HEK293 (cell line): ENCODE data around the gene VWA3A.

Experiments used
- GFI1B ChIP-seq: fragments of 450-650 bp; formaldehyde crosslinking; IDR thresholded peaks from 2 replicates; pipeline ENCODE4 v1.5.1; 2016; ENCODE audit warnings: missing biosample characterization, missing genetic modification characterization
- IKZF3 ChIP-seq: fragments of 450-650 bp; IDR thresholded peaks from 2 replicates; pipeline ENCODE4 v1.5.0; 2018; ENCODE audit warnings: missing biosample characterization, mild to moderate bottlenecking, missing genetic modification characterization, moderate library complexity
- MZF1 ChIP-seq: fragments of 450-650 bp; formaldehyde crosslinking; IDR thresholded peaks from 2 replicates; pipeline ENCODE4 v1.5.1; 2017; ENCODE audit warnings: missing biosample characterization, missing genetic modification characterization, borderline replicate concordance
- SETDB1 ChIP-seq: IDR thresholded peaks from one replicate; pipeline ENCODE4 v1.6.1; 2017; ENCODE audit warnings: mild to moderate bottlenecking, low read length, moderate library complexity, mixed read lengths; ENCODE audit not compliant: insufficient read length
- ZNF121 ChIP-seq: fragments of 450-650 bp; formaldehyde crosslinking; IDR thresholded peaks from 2 replicates; pipeline ENCODE4 v1.5.1; 2016; ENCODE audit warnings: missing biosample characterization, missing genetic modification characterization
- ZNF248 ChIP-seq: fragments of 450-650 bp; formaldehyde crosslinking; IDR thresholded peaks from 2 replicates; pipeline ENCODE4 v1.5.1; 2017; ENCODE audit warnings: missing biosample characterization, missing genetic modification characterization
- ZNF324 ChIP-seq: fragments of 450-650 bp; formaldehyde crosslinking; IDR thresholded peaks from 2 replicates; pipeline ENCODE4 v1.5.1; 2016; ENCODE audit warnings: missing biosample characterization, missing genetic modification characterization
- ZNF416 ChIP-seq: fragments of 450-650 bp; formaldehyde crosslinking; IDR thresholded peaks from 2 replicates; pipeline ENCODE4 v1.5.1; 2016; ENCODE audit warnings: missing biosample characterization, missing genetic modification characterization
- ZNF423 ChIP-seq: fragments of 450-650 bp; formaldehyde crosslinking; IDR thresholded peaks from 2 replicates; pipeline ENCODE4 v1.5.1; 2016; ENCODE audit warnings: missing biosample characterization, missing genetic modification characterization
- ZNF449 ChIP-seq: fragments of 450-650 bp; formaldehyde crosslinking; IDR thresholded peaks from 2 replicates; pipeline ENCODE4 v1.5.1; 2017; ENCODE audit warnings: missing biosample characterization, mild to moderate bottlenecking, missing genetic modification characterization, moderate library complexity
- ZNF488 ChIP-seq: fragments of 450-650 bp; formaldehyde crosslinking; IDR thresholded peaks from 2 replicates; pipeline ENCODE4 v1.5.1; 2016; ENCODE audit warnings: missing biosample characterization, missing genetic modification characterization
- ZNF501 ChIP-seq: fragments of 450-650 bp; formaldehyde crosslinking; IDR thresholded peaks from 2 replicates; pipeline ENCODE4 v1.5.1; 2016; ENCODE audit warnings: missing biosample characterization, missing genetic modification characterization
- ZNF510 ChIP-seq: fragments of 450-650 bp; formaldehyde crosslinking; IDR thresholded peaks from 2 replicates; pipeline ENCODE4 v1.5.1; 2018; ENCODE audit warnings: mild to moderate bottlenecking, missing genetic modification characterization, missing biosample characterization; ENCODE audit not compliant: insufficient replicate concordance
- ZNF514 ChIP-seq: fragments of 450-650 bp; formaldehyde crosslinking; IDR thresholded peaks from 2 replicates; pipeline ENCODE4 v1.5.1; 2016; ENCODE audit warnings: missing biosample characterization, missing genetic modification characterization
- ZNF560 ChIP-seq: fragments of 450-650 bp; formaldehyde crosslinking; IDR thresholded peaks from 2 replicates; pipeline ENCODE4 v1.5.1; 2017; ENCODE audit warnings: missing biosample characterization, missing genetic modification characterization, borderline replicate concordance
- ZNF561 ChIP-seq: fragments of 450-650 bp; IDR thresholded peaks from 2 replicates; pipeline ENCODE4 v1.5.1; 2018; ENCODE audit warnings: missing biosample characterization, missing genetic modification characterization, borderline replicate concordance
- ZNF585B ChIP-seq: fragments of 450-650 bp; formaldehyde crosslinking; IDR thresholded peaks from 2 replicates; pipeline ENCODE4 v1.5.1; 2016; ENCODE audit warnings: missing biosample characterization, missing genetic modification characterization
- ZNF677 ChIP-seq: fragments of 450-650 bp; IDR thresholded peaks from 2 replicates; pipeline ENCODE4 v1.5.0; 2018; ENCODE audit warnings: missing biosample characterization, mild to moderate bottlenecking, missing genetic modification characterization, moderate library complexity
- ZNF777 ChIP-seq: fragments of 450-650 bp; formaldehyde crosslinking; IDR thresholded peaks from 2 replicates; pipeline ENCODE4 v1.5.1; 2017; ENCODE audit warnings: missing biosample characterization, missing genetic modification characterization, borderline replicate concordance
- TF ChIP-seq, protein P1 (sequence below): fragments of 450-650 bp; formaldehyde crosslinking; IDR thresholded peaks from 2 replicates; pipeline ENCODE4 v1.5.1; 2016; ENCODE audit warnings: missing biosample characterization, missing genetic modification characterization, borderline replicate concordance
- TF ChIP-seq, protein P2 (sequence below): fragments of 450-650 bp; formaldehyde crosslinking; IDR thresholded peaks from 2 replicates; pipeline ENCODE4 v1.5.1; 2016; ENCODE audit warnings: missing biosample characterization, missing genetic modification characterization
- TF ChIP-seq, protein P3 (sequence below): fragments of 450-650 bp; formaldehyde crosslinking; IDR thresholded peaks from 2 replicates; pipeline ENCODE4 v1.5.1; 2016; ENCODE audit warnings: missing biosample characterization, missing genetic modification characterization
- TF ChIP-seq, protein P4 (sequence below): fragments of 450-650 bp; formaldehyde crosslinking; IDR thresholded peaks from 2 replicates; pipeline ENCODE4 v1.5.1; 2016; ENCODE audit warnings: missing biosample characterization, missing genetic modification characterization

Gene VWA3A

GRCh38 chr16:22206013-22206841 lies 113.9 kb downstream of the VWA3A start, which contains the start of gene EEF2K (continued):
- no peak for TF ChIP-seq ZNF449
- no peak for TF ChIP-seq ZNF423 (tag by site-specific recombination)
- no peak for TF ChIP-seq ZNF510 (tag by site-specific recombination)
- no peak; the same call in 1 of the 2 replicates for TF ChIP-seq ZNF777 (tag by site-specific recombination)
- TF ChIP-seq, protein P1, sequence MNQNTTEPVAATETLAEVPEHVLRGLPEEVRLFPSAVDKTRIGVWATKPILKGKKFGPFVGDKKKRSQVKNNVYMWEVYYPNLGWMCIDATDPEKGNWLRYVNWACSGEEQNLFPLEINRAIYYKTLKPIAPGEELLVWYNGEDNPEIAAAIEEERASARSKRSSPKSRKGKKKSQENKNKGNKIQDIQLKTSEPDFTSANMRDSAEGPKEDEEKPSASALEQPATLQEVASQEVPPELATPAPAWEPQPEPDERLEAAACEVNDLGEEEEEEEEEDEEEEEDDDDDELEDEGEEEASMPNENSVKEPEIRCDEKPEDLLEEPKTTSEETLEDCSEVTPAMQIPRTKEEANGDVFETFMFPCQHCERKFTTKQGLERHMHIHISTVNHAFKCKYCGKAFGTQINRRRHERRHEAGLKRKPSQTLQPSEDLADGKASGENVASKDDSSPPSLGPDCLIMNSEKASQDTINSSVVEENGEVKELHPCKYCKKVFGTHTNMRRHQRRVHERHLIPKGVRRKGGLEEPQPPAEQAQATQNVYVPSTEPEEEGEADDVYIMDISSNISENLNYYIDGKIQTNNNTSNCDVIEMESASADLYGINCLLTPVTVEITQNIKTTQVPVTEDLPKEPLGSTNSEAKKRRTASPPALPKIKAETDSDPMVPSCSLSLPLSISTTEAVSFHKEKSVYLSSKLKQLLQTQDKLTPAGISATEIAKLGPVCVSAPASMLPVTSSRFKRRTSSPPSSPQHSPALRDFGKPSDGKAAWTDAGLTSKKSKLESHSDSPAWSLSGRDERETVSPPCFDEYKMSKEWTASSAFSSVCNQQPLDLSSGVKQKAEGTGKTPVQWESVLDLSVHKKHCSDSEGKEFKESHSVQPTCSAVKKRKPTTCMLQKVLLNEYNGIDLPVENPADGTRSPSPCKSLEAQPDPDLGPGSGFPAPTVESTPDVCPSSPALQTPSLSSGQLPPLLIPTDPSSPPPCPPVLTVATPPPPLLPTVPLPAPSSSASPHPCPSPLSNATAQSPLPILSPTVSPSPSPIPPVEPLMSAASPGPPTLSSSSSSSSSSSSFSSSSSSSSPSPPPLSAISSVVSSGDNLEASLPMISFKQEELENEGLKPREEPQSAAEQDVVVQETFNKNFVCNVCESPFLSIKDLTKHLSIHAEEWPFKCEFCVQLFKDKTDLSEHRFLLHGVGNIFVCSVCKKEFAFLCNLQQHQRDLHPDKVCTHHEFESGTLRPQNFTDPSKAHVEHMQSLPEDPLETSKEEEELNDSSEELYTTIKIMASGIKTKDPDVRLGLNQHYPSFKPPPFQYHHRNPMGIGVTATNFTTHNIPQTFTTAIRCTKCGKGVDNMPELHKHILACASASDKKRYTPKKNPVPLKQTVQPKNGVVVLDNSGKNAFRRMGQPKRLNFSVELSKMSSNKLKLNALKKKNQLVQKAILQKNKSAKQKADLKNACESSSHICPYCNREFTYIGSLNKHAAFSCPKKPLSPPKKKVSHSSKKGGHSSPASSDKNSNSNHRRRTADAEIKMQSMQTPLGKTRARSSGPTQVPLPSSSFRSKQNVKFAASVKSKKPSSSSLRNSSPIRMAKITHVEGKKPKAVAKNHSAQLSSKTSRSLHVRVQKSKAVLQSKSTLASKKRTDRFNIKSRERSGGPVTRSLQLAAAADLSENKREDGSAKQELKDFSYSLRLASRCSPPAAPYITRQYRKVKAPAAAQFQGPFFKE: no peak
- TF ChIP-seq IKZF3 (tag by site-specific recombination): peak; percentile 73; the same call in 1 of the 2 replicates
- no peak for TF ChIP-seq SETDB1
- no peak for TF ChIP-seq GFI1B (tag by site-specific recombination)
- TF ChIP-seq, protein P2, sequence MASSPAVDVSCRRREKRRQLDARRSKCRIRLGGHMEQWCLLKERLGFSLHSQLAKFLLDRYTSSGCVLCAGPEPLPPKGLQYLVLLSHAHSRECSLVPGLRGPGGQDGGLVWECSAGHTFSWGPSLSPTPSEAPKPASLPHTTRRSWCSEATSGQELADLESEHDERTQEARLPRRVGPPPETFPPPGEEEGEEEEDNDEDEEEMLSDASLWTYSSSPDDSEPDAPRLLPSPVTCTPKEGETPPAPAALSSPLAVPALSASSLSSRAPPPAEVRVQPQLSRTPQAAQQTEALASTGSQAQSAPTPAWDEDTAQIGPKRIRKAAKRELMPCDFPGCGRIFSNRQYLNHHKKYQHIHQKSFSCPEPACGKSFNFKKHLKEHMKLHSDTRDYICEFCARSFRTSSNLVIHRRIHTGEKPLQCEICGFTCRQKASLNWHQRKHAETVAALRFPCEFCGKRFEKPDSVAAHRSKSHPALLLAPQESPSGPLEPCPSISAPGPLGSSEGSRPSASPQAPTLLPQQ (tag by site-specific recombination): no peak; the same call in 1 of the 2 replicates
- TF ChIP-seq ZNF324 (tag by site-specific recombination): no peak; the same call in 1 of the 2 replicates
- no peak for TF ChIP-seq ZNF488 (tag by site-specific recombination)
- no peak for TF ChIP-seq ZNF560 (tag by site-specific recombination)
- TF ChIP-seq, protein P3, sequence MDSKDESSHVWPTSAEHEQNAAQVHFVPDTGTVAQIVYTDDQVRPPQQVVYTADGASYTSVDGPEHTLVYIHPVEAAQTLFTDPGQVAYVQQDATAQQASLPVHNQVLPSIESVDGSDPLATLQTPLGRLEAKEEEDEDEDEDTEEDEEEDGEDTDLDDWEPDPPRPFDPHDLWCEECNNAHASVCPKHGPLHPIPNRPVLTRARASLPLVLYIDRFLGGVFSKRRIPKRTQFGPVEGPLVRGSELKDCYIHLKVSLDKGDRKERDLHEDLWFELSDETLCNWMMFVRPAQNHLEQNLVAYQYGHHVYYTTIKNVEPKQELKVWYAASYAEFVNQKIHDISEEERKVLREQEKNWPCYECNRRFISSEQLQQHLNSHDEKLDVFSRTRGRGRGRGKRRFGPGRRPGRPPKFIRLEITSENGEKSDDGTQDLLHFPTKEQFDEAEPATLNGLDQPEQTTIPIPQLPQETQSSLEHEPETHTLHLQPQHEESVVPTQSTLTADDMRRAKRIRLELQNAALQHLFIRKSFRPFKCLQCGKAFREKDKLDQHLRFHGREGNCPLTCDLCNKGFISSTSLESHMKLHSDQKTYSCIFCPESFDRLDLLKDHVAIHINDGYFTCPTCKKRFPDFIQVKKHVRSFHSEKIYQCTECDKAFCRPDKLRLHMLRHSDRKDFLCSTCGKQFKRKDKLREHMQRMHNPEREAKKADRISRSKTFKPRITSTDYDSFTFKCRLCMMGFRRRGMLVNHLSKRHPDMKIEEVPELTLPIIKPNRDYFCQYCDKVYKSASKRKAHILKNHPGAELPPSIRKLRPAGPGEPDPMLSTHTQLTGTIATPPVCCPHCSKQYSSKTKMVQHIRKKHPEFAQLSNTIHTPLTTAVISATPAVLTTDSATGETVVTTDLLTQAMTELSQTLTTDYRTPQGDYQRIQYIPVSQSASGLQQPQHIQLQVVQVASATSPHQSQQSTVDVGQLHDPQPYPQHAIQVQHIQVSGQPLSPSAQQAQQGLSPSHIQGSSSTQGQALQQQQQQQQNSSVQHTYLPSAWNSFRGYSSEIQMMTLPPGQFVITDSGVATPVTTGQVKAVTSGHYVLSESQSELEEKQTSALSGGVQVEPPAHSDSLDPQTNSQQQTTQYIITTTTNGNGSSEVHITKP (tag by site-specific recombination): peak; percentile 94
- TF ChIP-seq ZNF677 (tag by site-specific recombination): no peak
- TF ChIP-seq ZNF585B (tag by site-specific recombination): no peak
- 0 out of 2 replicates have a peak, but pooled peaks have one; percentile 39 for TF ChIP-seq ZNF501 (tag by site-specific recombination)
- no peak; the same call in 1 of the 2 replicates for TF ChIP-seq ZNF561 (tag by site-specific recombination)
- TF ChIP-seq ZNF514: no peak
- TF ChIP-seq, protein P4, sequence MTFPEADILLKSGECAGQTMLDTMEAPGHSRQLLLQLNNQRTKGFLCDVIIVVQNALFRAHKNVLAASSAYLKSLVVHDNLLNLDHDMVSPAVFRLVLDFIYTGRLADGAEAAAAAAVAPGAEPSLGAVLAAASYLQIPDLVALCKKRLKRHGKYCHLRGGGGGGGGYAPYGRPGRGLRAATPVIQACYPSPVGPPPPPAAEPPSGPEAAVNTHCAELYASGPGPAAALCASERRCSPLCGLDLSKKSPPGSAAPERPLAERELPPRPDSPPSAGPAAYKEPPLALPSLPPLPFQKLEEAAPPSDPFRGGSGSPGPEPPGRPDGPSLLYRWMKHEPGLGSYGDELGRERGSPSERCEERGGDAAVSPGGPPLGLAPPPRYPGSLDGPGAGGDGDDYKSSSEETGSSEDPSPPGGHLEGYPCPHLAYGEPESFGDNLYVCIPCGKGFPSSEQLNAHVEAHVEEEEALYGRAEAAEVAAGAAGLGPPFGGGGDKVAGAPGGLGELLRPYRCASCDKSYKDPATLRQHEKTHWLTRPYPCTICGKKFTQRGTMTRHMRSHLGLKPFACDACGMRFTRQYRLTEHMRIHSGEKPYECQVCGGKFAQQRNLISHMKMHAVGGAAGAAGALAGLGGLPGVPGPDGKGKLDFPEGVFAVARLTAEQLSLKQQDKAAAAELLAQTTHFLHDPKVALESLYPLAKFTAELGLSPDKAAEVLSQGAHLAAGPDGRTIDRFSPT: no peak
- TF ChIP-seq ZNF248 (tag by site-specific recombination): no peak
- no peak for TF ChIP-seq ZNF121 (tag by site-specific recombination)
- TF ChIP-seq MZF1 (tag by site-specific recombination): 0 out of 2 replicates have a peak, but pooled peaks have one; percentile 28
- no peak for TF ChIP-seq ZNF416 (tag by site-specific recombination)
